CD4-positive, alpha-beta T cell treated with Interleukin-15 for 1 hour (primary cell): ENCODE measurements around the gene UGT2B7.
"Not testable (repeated sequence)": the region's sequence is repeated elsewhere in the genome, so short reads cannot be mapped to it uniquely, and the experiment has no call there.

Source experiments
- DNase-seq: peaks from one replicate; pipeline ENCODE4 v3.0.0-alpha.2; 2020

UGT2B7 gene

GRCh38 chr4:69089388-69089787 lies 6.9 kb upstream of the UGT2B7 start:
- DNase-seq, result no peak

GRCh38 chr4:69092190-69092589 lies 4.1 kb upstream of the UGT2B7 start:
- no peak for DNase-seq

- no peak for DNase-seq
These were observed 3.2 kb upstream of the UGT2B7 start for GRCh38 chr4:69092980-69093568.

- no peak for DNase-seq
These were observed 2.6 kb upstream of the UGT2B7 start for GRCh38 chr4:69093681-69094080.

GRCh38 chr4:69095301-69095731 lies 958 bp upstream of the UGT2B7 start:
- no peak for DNase-seq

- DNase-seq, result no peak
These were observed 536 bp downstream of the UGT2B7 start for GRCh38 chr4:69096810-69097209.

- no peak for DNase-seq
These were observed 2.2 kb downstream of the UGT2B7 start for GRCh38 chr4:69098470-69098869.

GRCh38 chr4:69099910-69100309 lies 3.6 kb downstream of the UGT2B7 start:
- DNase-seq, result no peak

- not testable (repeated sequence) for DNase-seq
These were observed 6.4 kb downstream of the UGT2B7 start for GRCh38 chr4:69102668-69103067.

- DNase-seq, result no peak
These were observed 8.5 kb downstream of the UGT2B7 start for GRCh38 chr4:69104719-69105275.

GRCh38 chr4:69115151-69115850 lies 19.0 kb downstream of the UGT2B7 start:
- not testable (repeated sequence) for DNase-seq

- no peak for DNase-seq
These were observed 19.6 kb downstream of the UGT2B7 start for GRCh38 chr4:69115851-69116213.

GRCh38 chr4:69116645-69117321 lies 20.5 kb downstream of the UGT2B7 start:
- no peak for DNase-seq

- no peak for DNase-seq
These were observed 24.6 kb downstream of the UGT2B7 start for GRCh38 chr4:69120870-69121269.

- DNase-seq, result no peak
These were observed 26.2 kb downstream of the UGT2B7 start for GRCh38 chr4:69122476-69122875.

GRCh38 chr4:69124941-69125340 lies 28.7 kb downstream of the UGT2B7 start:
- no peak for DNase-seq

- DNase-seq, result no peak
These were observed 29.8 kb downstream of the UGT2B7 start for GRCh38 chr4:69126024-69126423.

- DNase-seq, result no peak
These were observed 37.7 kb downstream of the UGT2B7 start for GRCh38 chr4:69133993-69134392.

GRCh38 chr4:69134471-69134870 lies 38.2 kb downstream of the UGT2B7 start:
- no peak for DNase-seq

GRCh38 chr4:69141320-69141719 lies 45.0 kb downstream of the UGT2B7 start:
- no peak for DNase-seq

- no peak for DNase-seq
These were observed 51.1 kb downstream of the UGT2B7 start for GRCh38 chr4:69147334-69147733.

GRCh38 chr4:69154021-69154420 lies 57.7 kb downstream of the UGT2B7 start:
- DNase-seq, result no peak

- DNase-seq, result no peak
These were observed 60.6 kb downstream of the UGT2B7 start for GRCh38 chr4:69156913-69157312.
